Measurements from ENCODE around the gene PEX5.
A peak's percentile ranks its signal among the peaks of the same experiment; 100 is the strongest.

Gene PEX5

GRCh38 chr12:7189398-7190267 lies at the start of gene PEX5:
Gene PEX5 (plus strand): TSS chr12:7189686. CDS start chr12:7190378, 692 bp downstream.
- peak; percentile 79 for DNase-seq

- no peak for DNase-seq
Measured at GRCh38 chr12:7141351-7142005, 48.0 kb upstream of the PEX5 start.

GRCh38 chr12:7142056-7142644 lies 47.3 kb upstream of the PEX5 start:
- DNase-seq: peak; percentile 35

GRCh38 chr12:7142809-7143465 lies 46.5 kb upstream of the PEX5 start:
- no peak for DNase-seq

GRCh38 chr12:7143564-7143963 lies 45.9 kb upstream of the PEX5 start:
- no peak for DNase-seq

GRCh38 chr12:7144414-7145120 lies 44.9 kb upstream of the PEX5 start:
- DNase-seq: peak; percentile 0

- DNase-seq: peak; percentile 33
Measured at GRCh38 chr12:7145671-7146070, 43.8 kb upstream of the PEX5 start.

GRCh38 chr12:7146228-7146627 lies 43.3 kb upstream of the PEX5 start:
- no peak for DNase-seq

GRCh38 chr12:7146906-7147305 lies 42.6 kb upstream of the PEX5 start:
- DNase-seq: no peak

- DNase-seq: no peak
Measured at GRCh38 chr12:7150356-7150755, 39.1 kb upstream of the PEX5 start.

GRCh38 chr12:7150841-7151240 lies 38.6 kb upstream of the PEX5 start:
- DNase-seq: no peak

GRCh38 chr12:7151532-7151931 lies 38.0 kb upstream of the PEX5 start:
- DNase-seq: no peak

- no peak for DNase-seq
Measured at GRCh38 chr12:7152818-7153217, 36.7 kb upstream of the PEX5 start.

GRCh38 chr12:7154042-7154441 lies 35.4 kb upstream of the PEX5 start:
- DNase-seq: no peak

GRCh38 chr12:7154901-7155470 lies 34.5 kb upstream of the PEX5 start:
- DNase-seq: no peak

GRCh38 chr12:7155471-7156034 lies 33.9 kb upstream of the PEX5 start:
- DNase-seq: no peak

- no peak for DNase-seq
Measured at GRCh38 chr12:7156259-7157197, 33.0 kb upstream of the PEX5 start.

GRCh38 chr12:7157391-7157790 lies 32.1 kb upstream of the PEX5 start:
- no peak for DNase-seq

- DNase-seq: no peak
Measured at GRCh38 chr12:7158781-7159609, 30.5 kb upstream of the PEX5 start.

- DNase-seq: no peak
Measured at GRCh38 chr12:7160183-7160582, 29.3 kb upstream of the PEX5 start.

Data from kidney glomerular epithelial cell (primary cell).